HCT116 (cell line): Measurements from ENCODE around the gene MICALL2. TPM values are rescaled to one million over a fixed set of nuclear protein-coding genes. Genes with fewer than 3 reads are reported as not detected.

Experiments used
- ATAC-seq: fragments of 200-7000 bp; cut with Tn5 transposase; 2 replicates; pipeline ENCODE4 v1.9.1; 2020; ENCODE audit warnings: mild to moderate bottlenecking, moderate library complexity
- BruUV-seq: library from RNA; stranded (reverse); fragments of 400-500 nt; replicated peaks from 2 replicates; lab custom pipeline; 2021; lab: Mats Ljungman, UMichigan
- CTCF ChIA-PET: fragments of 300-600 bp; sonication (Branson Sonifier 250); formaldehyde crosslinking; loops from one replicate; lab custom pipeline; 2021; ENCODE audit warnings: antibody characterized with exemption; lab: Charles Lee
- POLR2A ChIA-PET: fragments of 300-600, 350-600 bp; sonication (Branson Sonifier 250); formaldehyde crosslinking; loops from one replicate; lab custom pipeline; 2021; ENCODE audit warnings: antibody characterized with exemption; lab: Charles Lee
- RAD21 ChIA-PET, 2 experiments: fragments of 300-600 bp; sonication (Branson Sonifier 250); formaldehyde crosslinking; loops; one replicate each; lab custom pipeline; 2023; ENCODE audit warnings: low total read pairs in 2 of 2; ENCODE audit not compliant: uncharacterized antibody in 2 of 2, unreplicated experiment in 2 of 2, low non-redundant PET in 1 of 2; lab: Charles Lee
- DNase-seq: peaks from one replicate; pipeline ENCODE4 v3.0.0-alpha.2; 2010; ENCODE audit warnings: low read depth, low spot score
- H2AFZ ChIP-seq: fragments of 200-600 bp; shearing (Covaris generic), sonication (generic); 2 replicates; pipeline ENCODE4 v1.6.1; 2017; ENCODE audit warnings: low read depth, mixed run types, mixed read lengths, antibody characterized with exemption, low read length; ENCODE audit not compliant: poor library complexity, severe bottlenecking
- H3K27ac ChIP-seq: 2 replicates; pipeline ENCODE4 v1.5.1; 2012; ENCODE audit warnings: low read depth, low read length
- H3K27me3 ChIP-seq: fragments of 200-600 bp; sonication (generic); 2 replicates; pipeline ENCODE4 v1.6.1; 2016; ENCODE audit warnings: mixed run types, low read length, mixed read lengths; ENCODE audit not compliant: insufficient read depth
- H3K36me3 ChIP-seq, 2 experiments: fragments of 200-500 bp in 1 of 2; fragments of 200-600 bp in 1 of 2; sonication (Bioruptor generic) in 1 of 2; sonication (generic) in 1 of 2; 2 replicates each; pipeline versions ENCODE4 v1.5.1 to v1.6.1; 2014 to 2016; ENCODE audit warnings: low read length in 2 of 2, inconsistent platforms in 1 of 2, mixed read lengths in 1 of 2, mixed run types in 1 of 2; ENCODE audit not compliant: insufficient read depth in 2 of 2, control insufficient read depth in 1 of 2
- H3K4me1 ChIP-seq, 2 experiments: fragments of 200-600 bp in 1 of 2; sonication (generic) in 1 of 2; 2 replicates each; pipeline versions ENCODE4 v1.5.1 to v1.6.1; 2012 to 2017; ENCODE audit warnings: low read length in 2 of 2, inconsistent platforms in 1 of 2, mild to moderate bottlenecking in 1 of 2, mixed read lengths in 1 of 2, mixed run types in 1 of 2, moderate library complexity in 1 of 2; ENCODE audit not compliant: insufficient read depth in 2 of 2, control insufficient read depth in 1 of 2
- H3K4me2 ChIP-seq: fragments of 200-600 bp; sonication (generic); 2 replicates; pipeline ENCODE4 v1.6.1; 2017; ENCODE audit warnings: mixed run types, low read length, mixed read lengths
- H3K4me3 ChIP-seq, 2 experiments: fragments of 200-600 bp in 1 of 2; sonication (generic) in 1 of 2; replicated peaks in 1 of 2; 2 replicates each; pipeline ENCODE4 v1.5.1; 2011 to 2016; ENCODE audit warnings: low read length in 2 of 2, control low read depth in 1 of 2, low read depth in 1 of 2, mild to moderate bottlenecking in 1 of 2, mixed read lengths in 1 of 2, mixed run types in 1 of 2
- H3K79me2 ChIP-seq: fragments of 200-600 bp; sonication (generic); 2 replicates; pipeline ENCODE4 v1.6.1; 2017; ENCODE audit warnings: mild to moderate bottlenecking, mixed run types, low read length, moderate library complexity, mixed read lengths; ENCODE audit not compliant: insufficient read depth
- H3K9ac ChIP-seq: fragments of 200-600 bp; sonication (generic); 2 replicates; pipeline ENCODE4 v1.6.1; 2016; ENCODE audit warnings: low read length, mixed read lengths
- H3K9me2 ChIP-seq: fragments of 200-600 bp; sonication (generic), shearing (Covaris generic); 2 replicates; pipeline ENCODE4 v1.6.1; 2017; ENCODE audit warnings: mixed run types, mild to moderate bottlenecking, moderate library complexity; ENCODE audit not compliant: insufficient read depth
- H3K9me3 ChIP-seq, 2 experiments: fragments of 200-500 bp in 1 of 2; fragments of 200-600 bp in 1 of 2; sonication (Bioruptor generic) in 1 of 2; sonication (generic) in 1 of 2; 2 replicates each; pipeline ENCODE4 v1.6.1; 2014 to 2017; ENCODE audit warnings: low read length in 2 of 2, mixed read lengths in 2 of 2, inconsistent platforms in 1 of 2, low read depth in 1 of 2, mild to moderate bottlenecking in 1 of 2, mixed run types in 1 of 2, moderate library complexity in 1 of 2; ENCODE audit not compliant: control insufficient read depth in 1 of 2, insufficient read depth in 1 of 2
- H4K20me1 ChIP-seq: fragments of 200-600 bp; sonication (generic), shearing (Covaris generic); 2 replicates; pipeline ENCODE4 v1.6.1; 2017; ENCODE audit warnings: mixed run types, mild to moderate bottlenecking, moderate library complexity; ENCODE audit not compliant: insufficient read depth
- ATF3 ChIP-seq: IDR thresholded peaks from 2 replicates; pipeline ENCODE4 v1.6.1; 2012
- CEBPB ChIP-seq: IDR thresholded peaks from 2 replicates; pipeline ENCODE4 v1.6.1; 2012; ENCODE audit warnings: low read depth
- CTCF ChIP-seq, 3 experiments: fragments of 200-600 bp in 1 of 3; sonication (generic) in 1 of 3; IDR thresholded peaks in 2 of 3; conservative IDR thresholded peaks in 1 of 3; 2 replicates each; pipeline ENCODE4 v1.5.1; 2012 to 2017; ENCODE audit warnings: low read depth in 2 of 3, low read length in 2 of 3, antibody characterized with exemption in 1 of 3, borderline replicate concordance in 1 of 3, control low read depth in 1 of 3, mild to moderate bottlenecking in 1 of 3, mixed read lengths in 1 of 3, mixed run types in 1 of 3, moderate library complexity in 1 of 3; ENCODE audit not compliant: insufficient read depth in 1 of 3
- EGR1 ChIP-seq: IDR thresholded peaks from 2 replicates; pipeline ENCODE4 v1.6.1; 2012; ENCODE audit warnings: low read depth
- EZH2 ChIP-seq: fragments of 200-600 bp; sonication (generic); IDR thresholded peaks from 2 replicates; pipeline ENCODE4 v1.6.1; 2017; ENCODE audit warnings: antibody characterized with exemption, mixed run types
- EZH2phosphoT487 ChIP-seq: fragments of 200-600 bp; IDR thresholded peaks from 2 replicates; pipeline ENCODE4 v1.6.1; 2018; ENCODE audit warnings: antibody characterized with exemption, borderline replicate concordance
- FOSL1 ChIP-seq: IDR thresholded peaks from 2 replicates; pipeline ENCODE4 v1.6.1; 2012; ENCODE audit warnings: low read depth
- JUND ChIP-seq: IDR thresholded peaks from 2 replicates; pipeline ENCODE4 v1.6.1; 2012
- MAX ChIP-seq: IDR thresholded peaks from 2 replicates; pipeline ENCODE4 v1.6.1; 2012
- POLR2A ChIP-seq: IDR thresholded peaks from 2 replicates; pipeline ENCODE4 v1.7.0; 2011; ENCODE audit warnings: borderline replicate concordance; ENCODE audit not compliant: insufficient read depth, insufficient read length; ENCODE audit errors: extremely low read depth
- POLR2AphosphoS5 ChIP-seq: IDR thresholded peaks from 2 replicates; pipeline ENCODE4 v1.6.1; 2011; ENCODE audit warnings: mild to moderate bottlenecking, low read depth, low read length, moderate library complexity
- RAD21 ChIP-seq: IDR thresholded peaks from 2 replicates; pipeline ENCODE4 v1.6.1; 2012; ENCODE audit warnings: low read depth, mild to moderate bottlenecking
- SIN3A ChIP-seq: IDR thresholded peaks from 2 replicates; pipeline ENCODE4 v1.6.1; 2012; ENCODE audit warnings: low read depth
- SP1 ChIP-seq: IDR thresholded peaks from 2 replicates; pipeline ENCODE4 v1.6.1; 2012; ENCODE audit warnings: low read depth
- SRF ChIP-seq: IDR thresholded peaks from 2 replicates; pipeline ENCODE4 v1.6.1; 2012; ENCODE audit warnings: low read depth
- TCF7L2 ChIP-seq: IDR thresholded peaks from 2 replicates; pipeline ENCODE4 v1.7.0; 2011; ENCODE audit warnings: borderline replicate concordance, inconsistent platforms; ENCODE audit not compliant: insufficient read depth, insufficient read length; ENCODE audit errors: extremely low read depth
- YY1 ChIP-seq: IDR thresholded peaks from 2 replicates; pipeline ENCODE4 v1.6.1; 2011; ENCODE audit warnings: low read length, low read depth, moderate library complexity, mild to moderate bottlenecking; ENCODE audit not compliant: insufficient replicate concordance; ENCODE audit errors: extremely low read depth
- ZFX ChIP-seq: fragments of 450-650 bp; IDR thresholded peaks from 2 replicates; pipeline ENCODE4 v1.6.1; 2017
- ZNF274 ChIP-seq: fragments of 200-500 bp; sonication (Bioruptor generic); IDR thresholded peaks from 2 replicates; pipeline ENCODE4 v1.6.1; 2014; ENCODE audit warnings: mild to moderate bottlenecking, low read depth, low read length, inconsistent platforms
- intact Hi-C: fragments of 100-400 bp; cut with micrococcal nuclease; formaldehyde crosslinking; loops from 2 replicates; pipeline ENCODE4 v1.10.0; 2022
- total RNA-seq: library from RNA; stranded (reverse); gene quantifications from one replicate; pipeline ENCODE4 v1.2.1, GENCODE V29; 2021; ENCODE audit not compliant: unreplicated experiment

MICALL2 gene
- total RNA-seq, 1 experiment from 2014 or later, result 60.7 TPM

GRCh38 chr7:1508277-1508758 lies 49.0 kb upstream of the MICALL2 start (continued):
- TF ChIP-seq CTCF (IDR thresholded peaks at IDR 0.05 in 2 of 3, conservative IDR thresholded peaks at IDR 0.05 in 1 of 3; ENCODE audit: borderline replicate concordance in 1 of 3, insufficient read depth in 1 of 3, low read depth in 2 of 3, low read length in 2 of 3), result no peak
- no peak for TF ChIP-seq TCF7L2
- TF ChIP-seq ZNF274, result no peak
- TF ChIP-seq, all 23 proteins: peak for 0

GRCh38 chr7:1505731-1506550 lies 46.7 kb upstream of the MICALL2 start:
- Histone ChIP-seq H2AFZ (no peak overlapping the region), H3K4me1 (peaks cover 37 to 43% of the 10 kb centered on the region in 2 experiments), H3K27ac (peak overlapping the region; percentile 79), H3K9me2 (no peaks in the 10 kb centered on the region), H3K9ac (peak overlapping the region; percentile 61), H3K4me3 (0 out of 4 replicates have a peak overlapping the region, but pooled peaks of 1 of the 2 experiments have one; percentile 4), H3K36me3 (peaks cover 11 to 16% of the 10 kb centered on the region in 2 experiments; a peak in 3 of 4 replicates), H3K27me3 (no peaks in the 10 kb centered on the region), H3K9me3 (no peaks in the 10 kb centered on the region), H3K79me2 (peaks cover 31% of the 10 kb centered on the region), H3K4me2 (peak overlapping the region; percentile 45), H4K20me1 (no peaks in the 10 kb centered on the region)
- ChIA-PET CTCF (interaction anchor here (0.7 to 4.8 kb wide), 4 partner anchors 50 to 369 kb away, joined by 3 to 31 read pairs (median 4); partner anchors contain the start of gene TMEM184A), RAD21 (interaction anchor here in 1 of 2 experiments (1.6 kb wide), 1 partner anchor 50 kb away, joined by 7 read pairs; the partner anchor contains the start of gene TMEM184A), POLR2A (interaction anchor here (3.2 kb wide), 1 partner anchor 50 kb away, joined by 13 read pairs; the partner anchor contains the start of gene TMEM184A)
- BruUV-seq, result no TSS peak
- DNase-seq (no peak), ATAC-seq (no peak)
- intact Hi-C loops, result no loop called here
- no peak for TF ChIP-seq MAX
- TF ChIP-seq ZNF274, result no peak
- TF ChIP-seq ATF3, result no peak
- no peak for TF ChIP-seq EGR1
- TF ChIP-seq YY1, result no peak
- no peak for TF ChIP-seq FOSL1
- TF ChIP-seq EZH2phosphoT487, result no peak
- no peak for TF ChIP-seq TCF7L2
- no peak for TF ChIP-seq POLR2A
- no peak for TF ChIP-seq SIN3A
- no peak for TF ChIP-seq CEBPB
- TF ChIP-seq SRF, result no peak
- no peak for TF ChIP-seq JUND
- no peak for TF ChIP-seq ZFX
- no peak for TF ChIP-seq CTCF (IDR thresholded peaks at IDR 0.05 in 2 of 3, conservative IDR thresholded peaks at IDR 0.05 in 1 of 3; ENCODE audit: borderline replicate concordance in 1 of 3, insufficient read depth in 1 of 3, low read depth in 2 of 3, low read length in 2 of 3)
- no peak for TF ChIP-seq SP1
- no peak for TF ChIP-seq POLR2AphosphoS5
- no peak for TF ChIP-seq RAD21
- no peak for TF ChIP-seq EZH2
